Heart left ventricle (tissue), 16 donors: ENCODE measurements around the gene PREX1. TPM values are rescaled to one million over a fixed set of nuclear protein-coding genes. Genes with fewer than 3 reads are reported as not detected.
A peak's percentile ranks its signal among the peaks of the same experiment; 100 is the strongest.

Experiments used
- ATAC-seq, 4 donors: fragments of 200-7000 bp; cut with Tn5 transposase; one replicate each; pipeline ENCODE4 v1.9.1; 2020 to 2022; ENCODE audit warnings: moderate library complexity in 4 of 4, mild to moderate bottlenecking in 3 of 4, moderate number of reproducible peaks in 1 of 4
- DNase-seq, 5 donors: peaks; one replicate each; pipeline ENCODE4 v3.0.0-alpha.2; 2020
- H3K27ac ChIP-seq, 12 donors: fragments of 200-600 bp; sonication (generic) in 4 of 12; one replicate each; pipeline versions ENCODE4 v1.5.0 to v1.8.0; 2016 to 2022; ENCODE audit warnings: mild to moderate bottlenecking in 2 of 12
- H3K27me3 ChIP-seq, 9 donors: fragments of 200-600 bp; sonication (generic) in 2 of 9; one replicate each; pipeline versions ENCODE4 v1.5.1 to v1.8.0; 2016 to 2022; ENCODE audit warnings: mild to moderate bottlenecking in 3 of 9
- H3K36me3 ChIP-seq, 9 donors: fragments of 200-600 bp; sonication (generic) in 2 of 9; one replicate each; pipeline versions ENCODE4 v1.5.0 to v1.8.0; 2018 to 2022; ENCODE audit warnings: mild to moderate bottlenecking in 2 of 9
- H3K4me1 ChIP-seq, 12 donors: fragments of 200-600 bp; sonication (generic) in 4 of 12; one replicate each; pipeline versions ENCODE4 v1.5.0 to v1.8.0; 2016 to 2022; ENCODE audit warnings: mild to moderate bottlenecking in 3 of 12
- H3K4me3 ChIP-seq, 12 donors: fragments of 200-600 bp; sonication (generic) in 4 of 12; one replicate each; pipeline versions ENCODE4 v1.5.0 to v1.8.0; 2017 to 2022; ENCODE audit warnings: mild to moderate bottlenecking in 9 of 12, moderate library complexity in 4 of 12
- H3K9me3 ChIP-seq, 12 donors: fragments of 200-600 bp; sonication (generic) in 4 of 12; one replicate each; pipeline versions ENCODE4 v1.5.0 to v1.8.0; 2016 to 2022; ENCODE audit warnings: mild to moderate bottlenecking in 1 of 12
- CTCF ChIP-seq, 12 donors: fragments of 200-600 bp; sonication (generic) in 4 of 12; IDR thresholded peaks; one replicate each; pipeline versions ENCODE4 v1.5.0 to v1.8.0; 2018 to 2022; ENCODE audit warnings: antibody characterized with exemption in 12 of 12, mild to moderate bottlenecking in 5 of 12
- POLR2A ChIP-seq, 2 donors: fragments of 450-650 bp; IDR thresholded peaks; one replicate each; pipeline ENCODE4 v1.6.1; 2017; ENCODE audit warnings: antibody characterized with exemption in 2 of 2, mild to moderate bottlenecking in 2 of 2, moderate library complexity in 2 of 2
- WGBS, 4 donors: extraction: QIAGEN DNeasy Blood & Tissue Kit in 2 of 4; methylation state at CpG; one replicate each; pipeline versions ENCODE4 v1.1.5 to v1.1.7; 2013 to 2018; 5-methylcytosine and 5-hydroxymethylcytosine counted together
- intact Hi-C, 10 donors: fragments of 100-400 bp; cut with DNase I; formaldehyde crosslinking; loops; one replicate each; pipeline versions ENCODE4 v1.11.1 to v1.14.2; 2022
- polyA plus RNA-seq, 2 donors: library from polyadenylated mRNA; stranded (reverse); fragments of 200-250 nt; gene quantifications; one replicate each; pipeline ENCODE4 v1.2.3, GENCODE V29; 2013
- total RNA-seq, 9 donors: library from RNA; depleted of rRNA in 2 of 9; stranded (reverse); fragments of >200 nt in 2 of 9; fragmentation: NEBNext Ultra II Directional in 3 of 9; extraction: Animal tissue kit (Norgen Biotek cat#: 25700) in 3 of 9; gene quantifications; one replicate each; pipeline versions ENCODE4 v1.1.0 to v1.2.4, GENCODE V29; 2016 to 2023
- donor health status: ischemic (EF 13 %, LVEDD 7.1; RV severe dilation, severe dysfunction).
- donor health status: healthy with polysubstance abuse.
- donor health status: DM: no; HTN: yes; CAD: no.
- donor health status: DM: no; HTN: no; CAD: no.
- donor health status: ischemic (EF 25% LVEDD 6.9; RV normal size, moderate dysfunction).
- donor health status: ischemic (EF 25% LVEDD 5.7; RV mildly dilated, moderate dysfunction).
- donor health status: healthy.
- donor health status: DM: yes; HTN: yes; CAD: no.
- donor health status: ischemic (EF 35%, LVEDD 5.7; RV mildly dilated, moderate dysfunction).
- donor health status: nonischemic (EF 11% LVEDD 7.7; RV severe dilation, severe dysfunction).
- donor health status: DM: yes; HTN: yes; CAD: no.
- donor health status: PGD.
- donor health status: ischemic (EF 29% LVEDD 5.4; RV normal size, mild dysfunction).
- donor health status: nonischemic (EF 23%, LVEDD 6.1; RV moderate dilation, normal function).

PREX1 gene
- total and polyA plus RNA-seq, 11 donors, result 7.2 to 41.5 (median 11.9) TPM

- H3K4me1 ChIP-seq, result peaks cover 0 to 64% (median 12%) of the 10 kb centered on the region in 12 donors
Measured at GRCh38 chr20:48807051-48807450, 20.7 kb downstream of the PREX1 start.

GRCh38 chr20:48805716-48806115 lies 22.1 kb downstream of the PREX1 start:
- Histone ChIP-seq H3K9me3 (peaks cover 0 to 14% (median 0%) of the 10 kb centered on the region in 12 donors), H3K4me3 (no peak overlapping the region), H3K27ac (no peak overlapping the region), H3K27me3 (no peaks in the 10 kb centered on the region), H3K4me1 (peaks cover 0 to 57% (median 12%) of the 10 kb centered on the region in 12 donors), H3K36me3 (peaks cover 0 to 3% (median 0%) of the 10 kb centered on the region in 9 donors)
- TF ChIP-seq CTCF (IDR thresholded peaks at IDR 0.05), result no peak
- TF ChIP-seq POLR2A (IDR thresholded peaks at IDR 0.05), result no peak
- intact Hi-C loops, result loop anchor here in 1 of 10 donors (5.0 kb wide), 2 partner anchors 108 to 123 kb away; no protein-coding TSS in a partner anchor
- 94 to 95% (median 95%) methylated on average over 4 to 5 of the region's 5 CpGs for WGBS, 4 donors
- no peak for DNase-seq
- ATAC-seq, result no peak

More at GRCh38 chr20:48807051-48807450, 20.7 kb downstream of the PREX1 start:
- Histone ChIP-seq H3K27ac (peak overlapping the region in 3 of 12 donors; percentile 57 to 61 (median 59)), H3K36me3 (peaks cover 0 to 3% (median 0%) of the 10 kb centered on the region in 9 donors), H3K4me3 (no peak overlapping the region), H3K27me3 (no peaks in the 10 kb centered on the region), H3K9me3 (peaks cover 0 to 14% (median 0%) of the 10 kb centered on the region in 12 donors)
- no peak for TF ChIP-seq POLR2A (IDR thresholded peaks at IDR 0.05)
- TF ChIP-seq CTCF (IDR thresholded peaks at IDR 0.05), result no peak
- WGBS, 4 donors, result 95 to 98% (median 96%) methylated on average over 1 of the region's 1 CpG
- ATAC-seq (no peak), DNase-seq (no peak)
- intact Hi-C loops, result loop anchor here in 1 of 10 donors (5.0 kb wide), 2 partner anchors 110 to 125 kb away; no protein-coding TSS in a partner anchor

- peaks cover 0 to 57% (median 14%) of the 10 kb centered on the region in 12 donors for H3K4me1 ChIP-seq
- DNase-seq, result peak in 1 of 5 donors; percentile 53
- no peak overlapping the region for H3K27ac ChIP-seq
- peaks cover 0 to 3% (median 0%) of the 10 kb centered on the region in 9 donors for H3K36me3 ChIP-seq
- H3K4me3 ChIP-seq, result no peak overlapping the region
- H3K9me3 ChIP-seq, result peaks cover 0 to 14% (median 0%) of the 10 kb centered on the region in 12 donors
- H3K27me3 ChIP-seq, result no peaks in the 10 kb centered on the region
- no peak for TF ChIP-seq CTCF (IDR thresholded peaks at IDR 0.05)
- no peak for TF ChIP-seq POLR2A (IDR thresholded peaks at IDR 0.05)
- 45 to 57% (median 52%) methylated on average over 6 to 8 of the region's 8 CpGs for WGBS, 4 donors
- peak in 3 of 4 donors; percentile 33 to 59 (median 40) for ATAC-seq
- intact Hi-C loops, result loop anchor here in 1 of 10 donors (5.0 kb wide), 2 partner anchors 108 to 123 kb away; no protein-coding TSS in a partner anchor
Measured at GRCh38 chr20:48805286-48805685, 22.5 kb downstream of the PREX1 start.

- Histone ChIP-seq H3K9me3 (peaks cover 0 to 14% (median 0%) of the 10 kb centered on the region in 12 donors), H3K27ac (no peak overlapping the region), H3K36me3 (peaks cover 0 to 3% (median 0%) of the 10 kb centered on the region in 9 donors), H3K4me1 (peaks cover 0 to 58% (median 21%) of the 10 kb centered on the region in 12 donors), H3K27me3 (no peaks in the 10 kb centered on the region), H3K4me3 (no peak overlapping the region)
- DNase-seq (no peak), ATAC-seq (no peak)
- 80 to 88% (median 83%) methylated on average over 16 of the region's 16 CpGs for WGBS, 4 donors
- TF ChIP-seq CTCF (IDR thresholded peaks at IDR 0.05), result no peak
- TF ChIP-seq POLR2A (IDR thresholded peaks at IDR 0.05), result no peak
- intact Hi-C loops, result no loop called here
Measured at GRCh38 chr20:48804300-48804980, 23.4 kb downstream of the PREX1 start.
